ENCODE measurements around the gene S100PBP. TPM values are rescaled to one million over a fixed set of nuclear protein-coding genes. Genes with fewer than 3 reads are reported as not detected.
A peak's percentile ranks its signal among the peaks of the same experiment; 100 is the strongest.

S100PBP gene
- polyA plus RNA-seq, 2 of the 4 experiments (the other 2 are of a cell fraction) = 16.1 to 41.9 TPM

DNA sequence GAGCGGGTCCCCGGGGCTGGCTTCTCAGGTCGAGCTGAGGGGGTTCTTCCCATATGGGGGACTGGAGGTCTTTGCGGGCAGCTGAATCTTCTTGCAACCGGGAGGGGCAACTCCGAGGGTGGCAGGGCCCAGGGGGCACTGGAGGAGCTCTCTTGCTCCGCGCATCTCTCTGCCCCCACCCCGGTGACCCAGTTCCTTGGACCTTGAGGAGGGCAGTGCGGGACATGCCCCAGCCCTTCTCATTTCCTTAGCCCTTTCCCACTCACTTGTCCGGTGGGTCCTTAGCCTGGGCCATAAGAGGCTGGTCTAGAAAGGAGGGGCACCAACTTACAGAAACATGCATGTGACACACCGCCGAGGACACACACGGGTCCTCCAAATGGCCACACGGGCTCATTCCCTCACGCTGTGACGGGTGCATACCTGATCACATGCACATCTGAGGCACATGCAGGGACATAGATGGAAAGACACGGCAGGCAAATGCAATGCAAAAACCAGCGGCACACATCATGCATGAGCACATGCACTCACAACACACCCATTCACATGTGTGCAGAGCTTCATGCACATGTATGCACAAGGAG is 69.5 kb downstream of the S100PBP start:
- Histone ChIP-seq H3K9me3 (no peaks in the 10 kb centered on the region), H3K4me3 (no peak overlapping the region; the same call in 2 of the 3 replicates), H3K4me2 (peak overlapping the region; percentile 80), H3K4me1 (peaks cover 4% of the 10 kb centered on the region; the same call in 1 of the 3 replicates), H3K27ac (no peak overlapping the region)
- TF ChIP-seq PHF8 (IDR thresholded peaks at IDR 0.05; ENCODE audit: borderline replicate concordance, low read depth) = no peak
- TF ChIP-seq NFE2L2 (conservative IDR thresholded peaks at IDR 0.05; ENCODE audit: low read length) = no peak
- no peak for TF ChIP-seq RARB (CRISPR knock-in tag; IDR thresholded peaks at IDR 0.05)
- no peak for TF ChIP-seq NR3C1 (IDR thresholded peaks at IDR 0.05)
- no peak for TF ChIP-seq FOXS1 (CRISPR knock-in tag; IDR thresholded peaks at IDR 0.05)
- TF ChIP-seq, protein P1, sequence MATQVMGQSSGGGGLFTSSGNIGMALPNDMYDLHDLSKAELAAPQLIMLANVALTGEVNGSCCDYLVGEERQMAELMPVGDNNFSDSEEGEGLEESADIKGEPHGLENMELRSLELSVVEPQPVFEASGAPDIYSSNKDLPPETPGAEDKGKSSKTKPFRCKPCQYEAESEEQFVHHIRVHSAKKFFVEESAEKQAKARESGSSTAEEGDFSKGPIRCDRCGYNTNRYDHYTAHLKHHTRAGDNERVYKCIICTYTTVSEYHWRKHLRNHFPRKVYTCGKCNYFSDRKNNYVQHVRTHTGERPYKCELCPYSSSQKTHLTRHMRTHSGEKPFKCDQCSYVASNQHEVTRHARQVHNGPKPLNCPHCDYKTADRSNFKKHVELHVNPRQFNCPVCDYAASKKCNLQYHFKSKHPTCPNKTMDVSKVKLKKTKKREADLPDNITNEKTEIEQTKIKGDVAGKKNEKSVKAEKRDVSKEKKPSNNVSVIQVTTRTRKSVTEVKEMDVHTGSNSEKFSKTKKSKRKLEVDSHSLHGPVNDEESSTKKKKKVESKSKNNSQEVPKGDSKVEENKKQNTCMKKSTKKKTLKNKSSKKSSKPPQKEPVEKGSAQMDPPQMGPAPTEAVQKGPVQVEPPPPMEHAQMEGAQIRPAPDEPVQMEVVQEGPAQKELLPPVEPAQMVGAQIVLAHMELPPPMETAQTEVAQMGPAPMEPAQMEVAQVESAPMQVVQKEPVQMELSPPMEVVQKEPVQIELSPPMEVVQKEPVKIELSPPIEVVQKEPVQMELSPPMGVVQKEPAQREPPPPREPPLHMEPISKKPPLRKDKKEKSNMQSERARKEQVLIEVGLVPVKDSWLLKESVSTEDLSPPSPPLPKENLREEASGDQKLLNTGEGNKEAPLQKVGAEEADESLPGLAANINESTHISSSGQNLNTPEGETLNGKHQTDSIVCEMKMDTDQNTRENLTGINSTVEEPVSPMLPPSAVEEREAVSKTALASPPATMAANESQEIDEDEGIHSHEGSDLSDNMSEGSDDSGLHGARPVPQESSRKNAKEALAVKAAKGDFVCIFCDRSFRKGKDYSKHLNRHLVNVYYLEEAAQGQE (IDR thresholded peaks at IDR 0.05) = no peak; the same call in 1 of the 2 replicates
- no peak for TF ChIP-seq NPAS2 (CRISPR knock-in tag; IDR thresholded peaks at IDR 0.05; ENCODE audit: borderline replicate concordance)
- TF ChIP-seq, protein P2, sequence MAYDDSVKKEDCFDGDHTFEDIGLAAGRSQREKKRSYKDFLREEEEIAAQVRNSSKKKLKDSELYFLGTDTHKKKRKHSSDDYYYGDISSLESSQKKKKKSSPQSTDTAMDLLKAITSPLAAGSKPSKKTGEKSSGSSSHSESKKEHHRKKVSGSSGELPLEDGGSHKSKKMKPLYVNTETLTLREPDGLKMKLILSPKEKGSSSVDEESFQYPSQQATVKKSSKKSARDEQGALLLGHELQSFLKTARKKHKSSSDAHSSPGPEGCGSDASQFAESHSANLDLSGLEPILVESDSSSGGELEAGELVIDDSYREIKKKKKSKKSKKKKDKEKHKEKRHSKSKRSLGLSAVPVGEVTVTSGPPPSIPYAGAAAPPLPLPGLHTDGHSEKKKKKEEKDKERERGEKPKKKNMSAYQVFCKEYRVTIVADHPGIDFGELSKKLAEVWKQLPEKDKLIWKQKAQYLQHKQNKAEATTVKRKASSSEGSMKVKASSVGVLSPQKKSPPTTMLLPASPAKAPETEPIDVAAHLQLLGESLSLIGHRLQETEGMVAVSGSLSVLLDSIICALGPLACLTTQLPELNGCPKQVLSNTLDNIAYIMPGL (CRISPR knock-in tag; IDR thresholded peaks at IDR 0.05; ENCODE audit: borderline replicate concordance) = no peak
- no peak for TF ChIP-seq MAZ (IDR thresholded peaks at IDR 0.05; ENCODE audit: borderline replicate concordance, low read depth, low read length)
- WGBS (ENCODE audit: missing lambda C conversion rate) = 25% methylated on average over 10 of the region's 19 CpGs
- ChIA-PET POLR2A (interaction anchor here (0.6 kb wide), 1 partner anchor 49 kb away, joined by 4 read pairs; no protein-coding TSS in a partner anchor), CTCF (interaction anchor here (1.0 to 5.3 kb wide), 10 partner anchors 11 to 487 kb away, joined by 3 to 30 read pairs (median 6); no protein-coding TSS in a partner anchor)
- DNase-seq (ENCODE audit: low read depth in 1 of 2, low spot score in 1 of 2) (no peak), FAIRE-seq (no peak), ATAC-seq (no peak)

DNA sequence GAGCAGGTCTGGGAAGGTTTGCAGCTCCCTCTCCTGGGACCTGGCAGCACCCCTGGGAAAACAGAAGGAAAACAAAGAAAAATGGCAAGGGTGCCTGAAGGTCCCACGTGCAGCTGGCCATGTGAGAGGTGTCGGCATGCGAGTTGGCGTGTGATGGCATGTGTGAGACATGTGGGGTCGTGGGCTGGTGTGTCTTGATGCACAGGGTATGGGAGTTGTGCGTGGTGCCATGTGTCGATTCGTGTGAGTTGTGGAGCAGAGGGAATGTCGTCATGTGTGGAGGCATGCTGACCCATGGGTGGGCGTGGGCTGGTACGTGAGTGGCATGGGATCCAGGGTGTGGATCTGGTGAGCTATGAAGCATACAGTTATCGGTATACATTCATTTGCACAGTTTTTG is 70.2 kb downstream of the S100PBP start:
- no peak for ATAC-seq
- WGBS (ENCODE audit: missing lambda C conversion rate) = 30% methylated on average over 12 of the region's 12 CpGs
- no peaks in the 10 kb centered on the region for H3K9me3 ChIP-seq
- TF ChIP-seq ZC3H11A (IDR thresholded peaks at IDR 0.05) (no peak), JUNB (IDR thresholded peaks at IDR 0.05) (no peak), ESRRA (IDR thresholded peaks at IDR 0.05; ENCODE audit: borderline replicate concordance, low read length) (no peak), POLR2AphosphoS2 (conservative IDR thresholded peaks at IDR 0.05; ENCODE audit: low read length) (no peak), HOXB13 (CRISPR knock-in tag; IDR thresholded peaks at IDR 0.05; ENCODE audit: low read depth) (no peak), CBX2 (IDR thresholded peaks at IDR 0.05; ENCODE audit: borderline replicate concordance, low read depth) (no peak), FOSB (CRISPR knock-in tag; IDR thresholded peaks at IDR 0.05) (no peak), HEYL (CRISPR knock-in tag; IDR thresholded peaks at IDR 0.05) (no peak), TP53 (CRISPR knock-in tag; IDR thresholded peaks at IDR 0.05) (no peak), ZFP36 (IDR thresholded peaks at IDR 0.05; ENCODE audit: borderline replicate concordance, partially characterized antibody) (no peak), CHD2 (IDR thresholded peaks at IDR 0.05; ENCODE audit: low read length, partially characterized antibody) (no peak), ZSCAN20 (CRISPR knock-in tag; IDR thresholded peaks at IDR 0.05) (no peak), CBX8 (IDR thresholded peaks at IDR 0.05) (no peak), KDM5A (IDR thresholded peaks at IDR 0.05) (no peak)
- TF ChIP-seq, protein P3, sequence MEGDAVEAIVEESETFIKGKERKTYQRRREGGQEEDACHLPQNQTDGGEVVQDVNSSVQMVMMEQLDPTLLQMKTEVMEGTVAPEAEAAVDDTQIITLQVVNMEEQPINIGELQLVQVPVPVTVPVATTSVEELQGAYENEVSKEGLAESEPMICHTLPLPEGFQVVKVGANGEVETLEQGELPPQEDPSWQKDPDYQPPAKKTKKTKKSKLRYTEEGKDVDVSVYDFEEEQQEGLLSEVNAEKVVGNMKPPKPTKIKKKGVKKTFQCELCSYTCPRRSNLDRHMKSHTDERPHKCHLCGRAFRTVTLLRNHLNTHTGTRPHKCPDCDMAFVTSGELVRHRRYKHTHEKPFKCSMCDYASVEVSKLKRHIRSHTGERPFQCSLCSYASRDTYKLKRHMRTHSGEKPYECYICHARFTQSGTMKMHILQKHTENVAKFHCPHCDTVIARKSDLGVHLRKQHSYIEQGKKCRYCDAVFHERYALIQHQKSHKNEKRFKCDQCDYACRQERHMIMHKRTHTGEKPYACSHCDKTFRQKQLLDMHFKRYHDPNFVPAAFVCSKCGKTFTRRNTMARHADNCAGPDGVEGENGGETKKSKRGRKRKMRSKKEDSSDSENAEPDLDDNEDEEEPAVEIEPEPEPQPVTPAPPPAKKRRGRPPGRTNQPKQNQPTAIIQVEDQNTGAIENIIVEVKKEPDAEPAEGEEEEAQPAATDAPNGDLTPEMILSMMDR (IDR thresholded peaks at IDR 0.05) = no peak
- TF ChIP-seq, protein P4, sequence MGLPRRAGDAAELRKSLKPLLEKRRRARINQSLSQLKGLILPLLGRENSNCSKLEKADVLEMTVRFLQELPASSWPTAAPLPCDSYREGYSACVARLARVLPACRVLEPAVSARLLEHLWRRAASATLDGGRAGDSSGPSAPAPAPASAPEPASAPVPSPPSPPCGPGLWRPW (IDR thresholded peaks at IDR 0.05) = no peak
- TF ChIP-seq, protein P5, sequence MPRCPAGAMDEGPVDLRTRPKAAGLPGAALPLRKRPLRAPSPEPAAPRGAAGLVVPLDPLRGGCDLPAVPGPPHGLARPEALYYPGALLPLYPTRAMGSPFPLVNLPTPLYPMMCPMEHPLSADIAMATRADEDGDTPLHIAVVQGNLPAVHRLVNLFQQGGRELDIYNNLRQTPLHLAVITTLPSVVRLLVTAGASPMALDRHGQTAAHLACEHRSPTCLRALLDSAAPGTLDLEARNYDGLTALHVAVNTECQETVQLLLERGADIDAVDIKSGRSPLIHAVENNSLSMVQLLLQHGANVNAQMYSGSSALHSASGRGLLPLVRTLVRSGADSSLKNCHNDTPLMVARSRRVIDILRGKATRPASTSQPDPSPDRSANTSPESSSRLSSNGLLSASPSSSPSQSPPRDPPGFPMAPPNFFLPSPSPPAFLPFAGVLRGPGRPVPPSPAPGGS (IDR thresholded peaks at IDR 0.05) = no peak
- TF ChIP-seq, protein P6, sequence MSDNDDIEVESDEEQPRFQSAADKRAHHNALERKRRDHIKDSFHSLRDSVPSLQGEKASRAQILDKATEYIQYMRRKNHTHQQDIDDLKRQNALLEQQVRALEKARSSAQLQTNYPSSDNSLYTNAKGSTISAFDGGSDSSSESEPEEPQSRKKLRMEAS (IDR thresholded peaks at IDR 0.05) = no peak
- TF ChIP-seq, protein P7, sequence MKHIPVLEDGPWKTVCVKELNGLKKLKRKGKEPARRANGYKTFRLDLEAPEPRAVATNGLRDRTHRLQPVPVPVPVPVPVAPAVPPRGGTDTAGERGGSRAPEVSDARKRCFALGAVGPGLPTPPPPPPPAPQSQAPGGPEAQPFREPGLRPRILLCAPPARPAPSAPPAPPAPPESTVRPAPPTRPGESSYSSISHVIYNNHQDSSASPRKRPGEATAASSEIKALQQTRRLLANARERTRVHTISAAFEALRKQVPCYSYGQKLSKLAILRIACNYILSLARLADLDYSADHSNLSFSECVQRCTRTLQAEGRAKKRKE (CRISPR knock-in tag; IDR thresholded peaks at IDR 0.05; ENCODE audit: low read depth) = no peak
- ChIA-PET CTCF (interaction anchor here (1.3 to 5.3 kb wide), 4 partner anchors 11 to 198 kb away, joined by 3 to 30 read pairs (median 8); no protein-coding TSS in a partner anchor), POLR2A (no interaction called here)
- no peak overlapping the region for H3K4me2 ChIP-seq
- no peak overlapping the region for H3K4me3 ChIP-seq
- H3K4me1 ChIP-seq = peaks cover 4% of the 10 kb centered on the region; the same call in 1 of the 3 replicates
- no peak for FAIRE-seq
- DNase-seq (ENCODE audit: low read depth in 1 of 2, low spot score in 1 of 2) = no peak
- no peak overlapping the region for H3K27ac ChIP-seq

Data from A549 (cell line).